Neural cell (in vitro differentiated cells): ENCODE data around the gene NUFIP1. TPM values are rescaled to one million over a fixed set of nuclear protein-coding genes. Genes with fewer than 3 reads are reported as not detected.

Experiments
- H2AFZ ChIP-seq: fragments of 200-600, 300-800 bp; sonication (generic), shearing (Covaris generic); 2 replicates; pipeline ENCODE4 v1.6.0; 2014; ENCODE audit warnings: low read depth, mild to moderate bottlenecking, antibody characterized with exemption, low read length, moderate library complexity
- H3F3A ChIP-seq: fragments of 200-600 bp; shearing (Covaris generic); 2 replicates; pipeline ENCODE4 v1.6.1; 2016; ENCODE audit warnings: mild to moderate bottlenecking, moderate library complexity, mixed read lengths, antibody characterized with exemption, low read length; ENCODE audit not compliant: insufficient read depth, poor library complexity, severe bottlenecking
- H3K27ac ChIP-seq: fragments of 200-600, 300-800 bp; sonication (generic), shearing (Covaris generic); 2 replicates; pipeline ENCODE4 v1.5.1; 2014; ENCODE audit warnings: mild to moderate bottlenecking, low read length, moderate library complexity
- H3K27me3 ChIP-seq: fragments of 300-800, 200-600 bp; sonication (generic), shearing (Covaris generic); 2 replicates; pipeline ENCODE4 v1.6.0; 2014; ENCODE audit warnings: mild to moderate bottlenecking, low read depth, low read length, moderate library complexity; ENCODE audit not compliant: insufficient read depth
- H3K36me3 ChIP-seq: fragments of 300-800, 200-600 bp; sonication (generic), shearing (Covaris generic); 2 replicates; pipeline ENCODE4 v1.5.1; 2014; ENCODE audit warnings: mild to moderate bottlenecking, antibody characterized with exemption, low read length, moderate library complexity; ENCODE audit not compliant: insufficient read depth
- H3K4me2 ChIP-seq: fragments of 300-800, 200-600 bp; sonication (generic), shearing (Covaris generic); 2 replicates; pipeline ENCODE4 v1.6.0; 2014; ENCODE audit warnings: mild to moderate bottlenecking, low read length
- H3K4me3 ChIP-seq: fragments of 300-800, 200-600 bp; sonication (generic), shearing (Covaris generic); 2 replicates; pipeline ENCODE4 v1.5.1; 2014; ENCODE audit warnings: mild to moderate bottlenecking, low read length, moderate library complexity
- H3K79me2 ChIP-seq: fragments of 200-600 bp; shearing (Covaris generic); replicated peaks from 2 replicates; pipeline ENCODE4 v1.6.0; 2014; ENCODE audit warnings: mild to moderate bottlenecking, low read length, moderate library complexity; ENCODE audit not compliant: insufficient read depth
- H3K9ac ChIP-seq: fragments of 300-800, 200-600 bp; sonication (generic), shearing (Covaris generic); 2 replicates; pipeline ENCODE4 v1.6.1; 2016; ENCODE audit warnings: mild to moderate bottlenecking, low read length, mixed read lengths
- H3K9me2 ChIP-seq: fragments of 200-600 bp; shearing (Covaris generic); 2 replicates; pipeline ENCODE4 v1.6.1; 2016; ENCODE audit warnings: mild to moderate bottlenecking, low read length, mixed read lengths; ENCODE audit not compliant: insufficient read depth
- H3K9me3 ChIP-seq: fragments of 200-600, 300-800 bp; sonication (generic), shearing (Covaris generic); 2 replicates; pipeline ENCODE4 v1.6.1; 2016; ENCODE audit warnings: mild to moderate bottlenecking, mixed run types, low read length, moderate library complexity, mixed read lengths
- H4K20me1 ChIP-seq: fragments of 200-600 bp; shearing (Covaris generic); 2 replicates; pipeline ENCODE4 v1.6.1; 2016; ENCODE audit warnings: mild to moderate bottlenecking, mixed run types; ENCODE audit not compliant: insufficient read depth
- EP300 ChIP-seq: fragments of 450-650 bp; conservative IDR thresholded peaks from 2 replicates; pipeline ENCODE4 v1.6.1; 2014; ENCODE audit warnings: antibody characterized with exemption, mild to moderate bottlenecking, moderate library complexity; ENCODE audit not compliant: poor library complexity, severe bottlenecking
- EZH2 ChIP-seq: fragments of 200-600, 300-800 bp; shearing (Covaris generic), sonication (generic); IDR thresholded peaks from 2 replicates; pipeline ENCODE4 v1.6.1; 2014; ENCODE audit warnings: antibody characterized with exemption, low read length, borderline replicate concordance, mild to moderate bottlenecking; ENCODE audit not compliant: insufficient read depth, poor library complexity, severe bottlenecking
- MXI1 ChIP-seq: fragments of 450-650 bp; conservative IDR thresholded peaks from 2 replicates; pipeline ENCODE4 v1.6.1; 2014; ENCODE audit warnings: antibody characterized with exemption, mild to moderate bottlenecking; ENCODE audit not compliant: poor library complexity, severe bottlenecking
- POLR2AphosphoS5 ChIP-seq: IDR thresholded peaks from 2 replicates; pipeline ENCODE4 v1.6.1; 2012
- RAD21 ChIP-seq: fragments of 450-650 bp; conservative IDR thresholded peaks from 2 replicates; pipeline ENCODE4 v1.6.1; 2014; ENCODE audit warnings: antibody characterized with exemption, mild to moderate bottlenecking, moderate library complexity
- SMC3 ChIP-seq: fragments of 450-650 bp; conservative IDR thresholded peaks from 2 replicates; pipeline ENCODE4 v1.6.1; 2014; ENCODE audit warnings: antibody characterized with exemption, mild to moderate bottlenecking, moderate library complexity; ENCODE audit not compliant: poor library complexity
- TAF1 ChIP-seq: IDR thresholded peaks from 2 replicates; pipeline ENCODE4 v1.6.1; 2012; ENCODE audit warnings: low read depth
- polyA plus RNA-seq: library from polyadenylated mRNA; depleted of rRNA; stranded (reverse); fragments of >200 nt; gene quantifications from 2 replicates; pipeline ENCODE4 v1.2.3, GENCODE V29; 2014
- TF ChIP-seq, protein P1 (sequence below): fragments of 450-650 bp; IDR thresholded peaks from 2 replicates; pipeline ENCODE4 v1.5.1; 2014; ENCODE audit warnings: antibody characterized with exemption, mild to moderate bottlenecking, moderate library complexity; ENCODE audit not compliant: poor library complexity, severe bottlenecking
- TF ChIP-seq, protein P2 (sequence below): IDR thresholded peaks from 2 replicates; pipeline ENCODE4 v1.6.1; 2012; ENCODE audit warnings: borderline replicate concordance

The NUFIP1 gene
- polyA plus RNA-seq, 1 donor from 2014 or later: 11.0 TPM

DNA sequence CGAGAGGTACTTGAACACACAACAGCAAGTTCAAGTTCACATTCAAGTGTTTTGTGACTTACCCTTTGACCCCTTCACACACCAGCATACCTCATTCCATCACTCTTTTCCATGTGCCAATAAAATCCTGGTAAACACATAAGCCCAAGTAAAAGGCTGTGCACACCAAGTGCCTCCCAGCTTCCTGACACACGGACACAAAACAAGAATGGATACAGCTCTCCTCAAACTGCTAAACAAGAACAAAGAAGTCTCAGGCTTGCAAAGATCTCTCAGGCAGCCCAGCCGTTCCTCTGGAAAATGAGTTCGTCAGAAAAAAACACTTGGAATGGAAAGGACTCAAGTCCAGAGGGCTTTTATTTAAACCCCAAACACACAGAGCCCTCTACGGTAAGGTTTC is 83.7 kb downstream of the NUFIP1 start:
- Histone ChIP-seq H4K20me1 (no peaks in the 10 kb centered on the region), H3K9me3 (no peaks in the 10 kb centered on the region), H3K4me3 (peak overlapping the region; percentile 7), H3K27me3 (no peaks in the 10 kb centered on the region), H3K4me2 (no peak overlapping the region), H3F3A (no peaks in the 10 kb centered on the region), H3K27ac (peak overlapping the region; percentile 63), H2AFZ (no peak overlapping the region), H3K9me2 (no peaks in the 10 kb centered on the region), H3K79me2 (no peaks in the 10 kb centered on the region), H3K9ac (peak overlapping the region; percentile 36), H3K36me3 (no peaks in the 10 kb centered on the region)
- no peak for TF ChIP-seq RAD21
- no peak for TF ChIP-seq SMC3
- TF ChIP-seq POLR2AphosphoS5: no peak
- TF ChIP-seq MXI1: no peak
- TF ChIP-seq, protein P1, sequence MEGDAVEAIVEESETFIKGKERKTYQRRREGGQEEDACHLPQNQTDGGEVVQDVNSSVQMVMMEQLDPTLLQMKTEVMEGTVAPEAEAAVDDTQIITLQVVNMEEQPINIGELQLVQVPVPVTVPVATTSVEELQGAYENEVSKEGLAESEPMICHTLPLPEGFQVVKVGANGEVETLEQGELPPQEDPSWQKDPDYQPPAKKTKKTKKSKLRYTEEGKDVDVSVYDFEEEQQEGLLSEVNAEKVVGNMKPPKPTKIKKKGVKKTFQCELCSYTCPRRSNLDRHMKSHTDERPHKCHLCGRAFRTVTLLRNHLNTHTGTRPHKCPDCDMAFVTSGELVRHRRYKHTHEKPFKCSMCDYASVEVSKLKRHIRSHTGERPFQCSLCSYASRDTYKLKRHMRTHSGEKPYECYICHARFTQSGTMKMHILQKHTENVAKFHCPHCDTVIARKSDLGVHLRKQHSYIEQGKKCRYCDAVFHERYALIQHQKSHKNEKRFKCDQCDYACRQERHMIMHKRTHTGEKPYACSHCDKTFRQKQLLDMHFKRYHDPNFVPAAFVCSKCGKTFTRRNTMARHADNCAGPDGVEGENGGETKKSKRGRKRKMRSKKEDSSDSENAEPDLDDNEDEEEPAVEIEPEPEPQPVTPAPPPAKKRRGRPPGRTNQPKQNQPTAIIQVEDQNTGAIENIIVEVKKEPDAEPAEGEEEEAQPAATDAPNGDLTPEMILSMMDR: no peak
- TF ChIP-seq EZH2: no peak
- TF ChIP-seq, protein P2, sequence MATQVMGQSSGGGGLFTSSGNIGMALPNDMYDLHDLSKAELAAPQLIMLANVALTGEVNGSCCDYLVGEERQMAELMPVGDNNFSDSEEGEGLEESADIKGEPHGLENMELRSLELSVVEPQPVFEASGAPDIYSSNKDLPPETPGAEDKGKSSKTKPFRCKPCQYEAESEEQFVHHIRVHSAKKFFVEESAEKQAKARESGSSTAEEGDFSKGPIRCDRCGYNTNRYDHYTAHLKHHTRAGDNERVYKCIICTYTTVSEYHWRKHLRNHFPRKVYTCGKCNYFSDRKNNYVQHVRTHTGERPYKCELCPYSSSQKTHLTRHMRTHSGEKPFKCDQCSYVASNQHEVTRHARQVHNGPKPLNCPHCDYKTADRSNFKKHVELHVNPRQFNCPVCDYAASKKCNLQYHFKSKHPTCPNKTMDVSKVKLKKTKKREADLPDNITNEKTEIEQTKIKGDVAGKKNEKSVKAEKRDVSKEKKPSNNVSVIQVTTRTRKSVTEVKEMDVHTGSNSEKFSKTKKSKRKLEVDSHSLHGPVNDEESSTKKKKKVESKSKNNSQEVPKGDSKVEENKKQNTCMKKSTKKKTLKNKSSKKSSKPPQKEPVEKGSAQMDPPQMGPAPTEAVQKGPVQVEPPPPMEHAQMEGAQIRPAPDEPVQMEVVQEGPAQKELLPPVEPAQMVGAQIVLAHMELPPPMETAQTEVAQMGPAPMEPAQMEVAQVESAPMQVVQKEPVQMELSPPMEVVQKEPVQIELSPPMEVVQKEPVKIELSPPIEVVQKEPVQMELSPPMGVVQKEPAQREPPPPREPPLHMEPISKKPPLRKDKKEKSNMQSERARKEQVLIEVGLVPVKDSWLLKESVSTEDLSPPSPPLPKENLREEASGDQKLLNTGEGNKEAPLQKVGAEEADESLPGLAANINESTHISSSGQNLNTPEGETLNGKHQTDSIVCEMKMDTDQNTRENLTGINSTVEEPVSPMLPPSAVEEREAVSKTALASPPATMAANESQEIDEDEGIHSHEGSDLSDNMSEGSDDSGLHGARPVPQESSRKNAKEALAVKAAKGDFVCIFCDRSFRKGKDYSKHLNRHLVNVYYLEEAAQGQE: no peak
- TF ChIP-seq EP300: no peak
- no peak for TF ChIP-seq TAF1

DNA sequence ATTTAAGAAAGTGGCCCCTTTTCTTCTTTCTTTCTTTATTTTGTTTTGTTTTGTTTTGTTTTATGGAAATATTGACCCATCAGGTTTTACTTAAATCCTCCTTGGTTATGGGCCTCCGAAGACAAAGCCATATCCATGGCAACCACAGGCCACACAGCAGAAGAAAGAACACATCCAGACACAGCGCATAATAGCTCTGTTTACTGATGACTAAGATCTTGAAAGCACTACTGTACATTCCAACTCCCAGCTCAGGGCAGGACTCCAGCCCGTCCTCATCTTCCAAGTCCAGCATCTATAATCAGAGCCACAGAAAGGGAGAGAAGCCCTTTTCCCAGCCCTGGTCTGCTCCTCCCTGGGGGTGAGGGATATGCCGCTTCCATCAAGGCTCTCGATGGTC is 84.3 kb downstream of the NUFIP1 start:
- Histone ChIP-seq H3K9me2 (no peaks in the 10 kb centered on the region), H3K27me3 (no peaks in the 10 kb centered on the region), H3K36me3 (no peaks in the 10 kb centered on the region), H2AFZ (no peak overlapping the region), H3K4me3 (peak overlapping the region; percentile 7), H4K20me1 (no peaks in the 10 kb centered on the region), H3K27ac (peak overlapping the region; percentile 63), H3K9ac (peak overlapping the region; percentile 36), H3F3A (no peaks in the 10 kb centered on the region), H3K9me3 (no peaks in the 10 kb centered on the region), H3K79me2 (no peaks in the 10 kb centered on the region), H3K4me2 (no peak overlapping the region)
- TF ChIP-seq SMC3 (peak; percentile 13), MXI1 (no peak), TAF1 (no peak), RAD21 (no peak), EP300 (peak; percentile 27), POLR2AphosphoS5 (peak; percentile 59), EZH2 (no peak)
- TF ChIP-seq, protein P1: no peak
- TF ChIP-seq, protein P2: peak; percentile 32
